ENCODE data around the gene TUBAL3. TPM values are rescaled to one million over a fixed set of nuclear protein-coding genes. Genes with fewer than 3 reads are reported as not detected.

Gene TUBAL3
- total RNA-seq, 1 experiment from 2014 or later: not detected

DNA sequence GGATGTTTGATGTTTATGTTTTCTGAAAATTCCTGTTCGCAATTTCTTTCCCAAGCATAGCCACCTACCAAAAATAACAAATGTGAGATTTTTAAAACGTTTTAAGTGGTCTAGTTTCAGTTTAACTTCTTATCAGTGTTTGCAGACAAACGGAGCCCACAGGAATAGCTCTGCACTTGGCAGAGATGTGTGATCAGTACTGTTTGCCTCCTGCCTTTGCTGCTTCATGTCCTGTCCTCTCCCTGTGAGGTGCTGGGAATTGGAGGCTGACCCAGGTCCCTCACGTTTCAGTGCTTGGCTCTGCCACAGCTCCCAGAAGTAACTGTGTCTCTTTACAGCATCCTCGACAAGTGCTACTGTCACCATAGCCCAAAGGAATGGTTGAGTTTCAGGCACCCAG lies 38.7 kb downstream of the TUBAL3 start:
- Histone ChIP-seq H4K20me1 (ENCODE audit: control insufficient read depth, insufficient read depth, insufficient read length) (no peaks in the 10 kb centered on the region), H4K5ac (ENCODE audit: insufficient read length, low read depth, low read length) (no peak overlapping the region), H3T11ph (ENCODE audit: low read length) (no peak overlapping the region), H2AK5ac (ENCODE audit: insufficient read length, low read length) (no peak overlapping the region), H3K56ac (ENCODE audit: insufficient read length, low read depth, low read length) (no peak overlapping the region), H2BK12ac (ENCODE audit: insufficient read length, low read depth, low read length) (no peak overlapping the region), H3K4me2 (ENCODE audit: insufficient read depth, insufficient read length, low read length) (no peak overlapping the region), H2BK5ac (ENCODE audit: insufficient read length, low read length) (no peak overlapping the region), H4K91ac (ENCODE audit: insufficient read length, low read depth, low read length) (no peak overlapping the region), H2BK120ac (ENCODE audit: low read depth, low read length, poor library complexity, severe bottlenecking) (no peak overlapping the region), H3K9ac (ENCODE audit: extremely low read depth, insufficient read length, low read length) (no peak overlapping the region), H3K27me3 (ENCODE audit: insufficient read depth, low read length) (no peaks in the 10 kb centered on the region), H3K14ac (ENCODE audit: insufficient read depth, low read length) (no peak overlapping the region), H2AFZ (ENCODE audit: low read length) (no peak overlapping the region), H3K79me2 (ENCODE audit: insufficient read depth, low read length) (no peaks in the 10 kb centered on the region), H3K9me3 (ENCODE audit: control insufficient read depth, low read depth, low read length) (no peaks in the 10 kb centered on the region), H3K79me1 (ENCODE audit: insufficient read depth, low read depth, low read length, poor library complexity, severe bottlenecking) (no peaks in the 10 kb centered on the region), H3K18ac (ENCODE audit: insufficient read length, low read depth, low read length) (no peak overlapping the region), H2BK20ac (ENCODE audit: low read depth, low read length, poor library complexity, severe bottlenecking) (no peak overlapping the region), H4K8ac (replicated peaks; ENCODE audit: insufficient read length, low read depth, low read length) (no peak overlapping the region), H3K23ac (ENCODE audit: insufficient read length, low read depth, low read length) (no peak overlapping the region), H2BK15ac (ENCODE audit: low read depth, low read length) (no peak overlapping the region), H3K4ac (ENCODE audit: low read depth, low read length) (no peak overlapping the region), H3K27ac (ENCODE audit: insufficient read length, low read depth, low read length) (no peak overlapping the region), H3K4me1 (ENCODE audit: insufficient read depth, low read length) (no peaks in the 10 kb centered on the region), H3K23me2 (ENCODE audit: insufficient read length, low read depth, low read length, poor library complexity, severe bottlenecking) (no peaks in the 10 kb centered on the region)
- no CpG with 5 or more reads among the region's 5 CpGs for WGBS (ENCODE audit: extremely low coverage, insufficient read length, low lambda C conversion rate)
- Mint-ChIP-seq H3K27me3 (ENCODE audit: low read depth) (peaks cover 4% of the 10 kb centered on the region), H3K4me3 (no peak overlapping the region), H3K9me3 (peaks cover 17 to 55% of the 10 kb centered on the region in 2 experiments), H3K4me1 (no peaks in the 10 kb centered on the region), H3K27ac (no peak overlapping the region), H3K36me3 (ENCODE audit: insufficient read depth in 1 of 3, low read depth in 3 of 3) (peaks cover 6 to 13% (median 8%) of the 10 kb centered on the region in 3 experiments; a peak in 6 of 7 replicates)
- TF ChIP-seq, protein P1, sequence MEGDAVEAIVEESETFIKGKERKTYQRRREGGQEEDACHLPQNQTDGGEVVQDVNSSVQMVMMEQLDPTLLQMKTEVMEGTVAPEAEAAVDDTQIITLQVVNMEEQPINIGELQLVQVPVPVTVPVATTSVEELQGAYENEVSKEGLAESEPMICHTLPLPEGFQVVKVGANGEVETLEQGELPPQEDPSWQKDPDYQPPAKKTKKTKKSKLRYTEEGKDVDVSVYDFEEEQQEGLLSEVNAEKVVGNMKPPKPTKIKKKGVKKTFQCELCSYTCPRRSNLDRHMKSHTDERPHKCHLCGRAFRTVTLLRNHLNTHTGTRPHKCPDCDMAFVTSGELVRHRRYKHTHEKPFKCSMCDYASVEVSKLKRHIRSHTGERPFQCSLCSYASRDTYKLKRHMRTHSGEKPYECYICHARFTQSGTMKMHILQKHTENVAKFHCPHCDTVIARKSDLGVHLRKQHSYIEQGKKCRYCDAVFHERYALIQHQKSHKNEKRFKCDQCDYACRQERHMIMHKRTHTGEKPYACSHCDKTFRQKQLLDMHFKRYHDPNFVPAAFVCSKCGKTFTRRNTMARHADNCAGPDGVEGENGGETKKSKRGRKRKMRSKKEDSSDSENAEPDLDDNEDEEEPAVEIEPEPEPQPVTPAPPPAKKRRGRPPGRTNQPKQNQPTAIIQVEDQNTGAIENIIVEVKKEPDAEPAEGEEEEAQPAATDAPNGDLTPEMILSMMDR (conservative IDR thresholded peaks at IDR 0.05): no peak
- DNase-seq: no peak
